Kidney (tissue), 14 donors: ENCODE data around the gene TSGA10IP. TPM values are rescaled to one million over a fixed set of nuclear protein-coding genes. Genes with fewer than 3 reads are reported as not detected.

ENCODE experiments used
- DNase-seq, 5 donors: peaks; one replicate each; pipeline ENCODE4 v3.0.0-alpha.2; 2013 to 2020
- FAIRE-seq: peaks from 2 replicates; lab custom pipeline; 2012; peaks lifted over from hg19 to GRCh38; lab: Jason Lieb, UNC
- H3K27ac ChIP-seq, 2 donors: one replicate each; pipeline ENCODE4 v1.7.0; 2013; ENCODE audit warnings: low read depth in 2 of 2, low read length in 2 of 2, inconsistent platforms in 1 of 2
- H3K27me3 ChIP-seq: one replicate; pipeline ENCODE4 v1.7.1; 2013; ENCODE audit warnings: low read length, inconsistent platforms; ENCODE audit not compliant: control insufficient read depth, insufficient read depth
- H3K36me3 ChIP-seq, 3 donors: one replicate each; pipeline versions ENCODE4 v1.7.0 to v1.7.1; 2013; ENCODE audit warnings: low read length in 3 of 3, control low read depth in 1 of 3, inconsistent platforms in 1 of 3; ENCODE audit not compliant: insufficient read depth in 3 of 3, control insufficient read depth in 2 of 3
- H3K4me1 ChIP-seq, 3 donors: one replicate each; pipeline versions ENCODE4 v1.7.0 to v1.7.1; 2013; ENCODE audit warnings: low read length in 3 of 3, inconsistent platforms in 1 of 3, low read depth in 1 of 3; ENCODE audit not compliant: control insufficient read depth in 2 of 3, insufficient read depth in 2 of 3
- H3K4me3 ChIP-seq, 3 donors: one replicate each; pipeline versions ENCODE4 v1.7.0 to v1.8.1; 2013; ENCODE audit warnings: low read length in 3 of 3, control low read depth in 1 of 3, inconsistent platforms in 1 of 3
- H3K9ac ChIP-seq, 3 donors: one replicate each; pipeline versions ENCODE4 v1.7.0 to v1.7.1; 2013; ENCODE audit warnings: low read length in 3 of 3, control low read depth in 1 of 3, inconsistent platforms in 1 of 3
- H3K9me3 ChIP-seq, 3 donors: one replicate each; pipeline versions ENCODE4 v1.7.0 to v1.7.1; 2013; ENCODE audit warnings: low read length in 3 of 3, control low read depth in 1 of 3, inconsistent platforms in 1 of 3; ENCODE audit not compliant: control insufficient read depth in 2 of 3, insufficient read depth in 1 of 3
- intact Hi-C: fragments of 100-400 bp; cut with DNase I; formaldehyde crosslinking; loops from one replicate; pipeline ENCODE4 v1.11.1; 2022
- polyA plus RNA-seq: library from polyadenylated mRNA; stranded (reverse); fragments of 350-450 nt; fragmentation: Illumina TruSeq; extraction: RNeasy Lipid Tissue Mini Kit (QIAGEN cat#74804); gene quantifications from one replicate; pipeline ENCODE4 v1.2.3, GENCODE V29; 2014; ENCODE audit warnings: low read depth, low replicate concordance; ENCODE audit not compliant: insufficient read depth
- total RNA-seq: library from RNA; stranded (reverse); fragmentation: NEBNext Ultra II Directional; extraction: Animal tissue kit (Norgen Biotek cat#: 25700); gene quantifications from one replicate; pipeline ENCODE4 v1.2.1, GENCODE V29; 2021
- TF ChIP-seq, protein P1 (sequence below): IDR thresholded peaks from 3 replicates; pipeline ENCODE4 v1.5.1; 2012; ENCODE audit warnings: mild to moderate bottlenecking, moderate library complexity, borderline replicate concordance; ENCODE audit not compliant: insufficient read depth; ENCODE audit errors: extremely low read depth
- donor health status: control.
- donor health status: control.
- donor health status: control.
- donor health status: control.
- donor health status: control.
- donor health status: DM: yes; HTN: yes; CAD: no.
- donor health status: Normal renal cell carcinoma (clear cell type).

Gene TSGA10IP
- total and polyA plus RNA-seq, 2 donors from 2014 or later: not detected

DNA sequence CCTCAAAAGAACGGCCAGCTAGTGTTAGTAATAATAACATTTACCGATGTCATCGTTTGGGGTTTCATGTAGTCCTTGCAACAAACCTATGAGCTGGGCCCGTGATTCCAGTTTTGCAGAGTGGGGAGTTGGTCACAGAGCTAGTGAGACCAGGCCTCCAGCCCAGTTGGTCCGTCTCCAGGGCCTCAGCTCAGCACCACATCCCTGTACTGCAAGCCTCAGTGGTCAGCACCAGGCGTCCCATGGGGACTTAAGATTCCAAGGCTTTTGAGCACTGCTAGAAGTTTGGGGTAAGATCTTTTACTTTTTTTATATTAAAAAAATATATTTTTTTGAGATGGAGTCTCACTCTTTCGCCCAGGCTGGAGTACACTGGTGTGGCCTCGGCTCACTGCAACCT lies 1.1 kb upstream of the TSGA10IP start:
- DNase-seq (peak in 1 of 5 donors; percentile 26), FAIRE-seq (no peak)
- H3K36me3 ChIP-seq: no peaks in the 10 kb centered on the region
- H3K27ac ChIP-seq: no peak overlapping the region
- H3K9me3 ChIP-seq: no peaks in the 10 kb centered on the region
- H3K27me3 ChIP-seq: no peaks in the 10 kb centered on the region
- TF ChIP-seq, protein P1, sequence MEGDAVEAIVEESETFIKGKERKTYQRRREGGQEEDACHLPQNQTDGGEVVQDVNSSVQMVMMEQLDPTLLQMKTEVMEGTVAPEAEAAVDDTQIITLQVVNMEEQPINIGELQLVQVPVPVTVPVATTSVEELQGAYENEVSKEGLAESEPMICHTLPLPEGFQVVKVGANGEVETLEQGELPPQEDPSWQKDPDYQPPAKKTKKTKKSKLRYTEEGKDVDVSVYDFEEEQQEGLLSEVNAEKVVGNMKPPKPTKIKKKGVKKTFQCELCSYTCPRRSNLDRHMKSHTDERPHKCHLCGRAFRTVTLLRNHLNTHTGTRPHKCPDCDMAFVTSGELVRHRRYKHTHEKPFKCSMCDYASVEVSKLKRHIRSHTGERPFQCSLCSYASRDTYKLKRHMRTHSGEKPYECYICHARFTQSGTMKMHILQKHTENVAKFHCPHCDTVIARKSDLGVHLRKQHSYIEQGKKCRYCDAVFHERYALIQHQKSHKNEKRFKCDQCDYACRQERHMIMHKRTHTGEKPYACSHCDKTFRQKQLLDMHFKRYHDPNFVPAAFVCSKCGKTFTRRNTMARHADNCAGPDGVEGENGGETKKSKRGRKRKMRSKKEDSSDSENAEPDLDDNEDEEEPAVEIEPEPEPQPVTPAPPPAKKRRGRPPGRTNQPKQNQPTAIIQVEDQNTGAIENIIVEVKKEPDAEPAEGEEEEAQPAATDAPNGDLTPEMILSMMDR: no peak
- intact Hi-C loops: no loop called here
- no peaks in the 10 kb centered on the region for H3K4me1 ChIP-seq
- H3K9ac ChIP-seq: no peak overlapping the region
- H3K4me3 ChIP-seq: no peak overlapping the region

DNA sequence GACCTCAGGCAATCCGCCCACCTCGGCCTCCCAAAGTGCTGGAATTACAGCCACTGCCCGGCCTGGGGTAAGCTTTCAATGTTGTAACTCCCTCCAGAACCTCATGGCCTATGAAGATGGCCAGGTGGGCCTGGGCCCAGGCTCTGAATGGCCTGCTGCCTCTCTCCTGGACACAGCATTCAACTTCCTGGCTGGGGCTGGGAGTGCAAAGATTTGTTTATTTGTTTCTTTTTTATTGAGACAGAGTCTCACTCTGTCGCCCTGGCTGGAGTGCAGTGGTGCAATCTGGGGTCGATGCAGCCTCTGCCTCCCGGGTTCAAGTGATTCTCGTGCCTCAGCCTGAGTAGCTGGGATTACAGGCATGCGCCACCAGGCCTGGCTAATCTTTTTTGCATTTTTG lies 513 bp upstream of the TSGA10IP start:
- FAIRE-seq (no peak), DNase-seq (peak in 1 of 5 donors; percentile 31)
- Histone ChIP-seq H3K36me3 (no peaks in the 10 kb centered on the region), H3K27ac (no peak overlapping the region), H3K27me3 (no peaks in the 10 kb centered on the region), H3K9ac (no peak overlapping the region), H3K4me3 (no peak overlapping the region), H3K9me3 (no peaks in the 10 kb centered on the region), H3K4me1 (no peaks in the 10 kb centered on the region)
- TF ChIP-seq, protein P1: no peak
- intact Hi-C loops: no loop called here

DNA sequence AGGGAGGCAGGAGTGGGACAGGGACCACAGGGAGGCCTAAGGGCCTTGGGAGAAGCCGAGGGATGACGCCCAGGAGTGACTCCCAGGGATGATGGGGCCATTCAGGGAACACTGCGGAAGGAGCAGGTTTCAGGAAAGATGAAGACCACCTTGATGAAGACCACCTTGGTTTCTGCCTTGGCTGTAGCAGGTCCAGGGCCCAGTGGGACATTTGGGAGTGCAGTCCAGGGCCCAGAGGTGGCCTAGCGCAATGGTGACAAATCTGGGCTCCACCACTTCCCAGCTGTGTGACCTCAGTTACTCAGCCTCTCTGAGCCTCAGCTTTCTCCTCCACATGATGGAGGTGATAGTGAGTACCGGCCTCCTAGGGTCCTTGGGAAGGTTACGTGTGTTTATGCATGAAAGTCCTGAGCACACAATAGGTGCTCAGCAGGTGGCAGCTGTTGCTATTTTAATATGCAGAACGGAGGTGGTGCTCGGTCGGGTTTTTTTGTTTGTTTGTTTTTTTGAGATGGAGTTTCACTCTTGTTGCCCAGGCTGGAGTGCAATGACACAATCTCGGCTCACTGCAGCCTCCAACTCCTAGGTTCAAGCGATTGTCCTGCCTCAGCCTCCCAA lies 770 bp downstream of the TSGA10IP start:
- H3K27ac ChIP-seq: no peak overlapping the region
- H3K4me1 ChIP-seq: no peaks in the 10 kb centered on the region
- FAIRE-seq: no peak
- intact Hi-C loops: no loop called here
- no peaks in the 10 kb centered on the region for H3K36me3 ChIP-seq
- no peaks in the 10 kb centered on the region for H3K27me3 ChIP-seq
- no peaks in the 10 kb centered on the region for H3K9me3 ChIP-seq
- H3K4me3 ChIP-seq: no peak overlapping the region
- peak in 1 of 5 donors; percentile 16 for DNase-seq
- TF ChIP-seq, protein P1: no peak
- H3K9ac ChIP-seq: no peak overlapping the region

- Histone ChIP-seq H3K9ac (no peak overlapping the region), H3K36me3 (no peaks in the 10 kb centered on the region), H3K27ac (no peak overlapping the region), H3K4me1 (no peaks in the 10 kb centered on the region), H3K27me3 (no peaks in the 10 kb centered on the region), H3K4me3 (no peak overlapping the region), H3K9me3 (no peaks in the 10 kb centered on the region)
- DNase-seq: peak in 1 of 5 donors; percentile 36
- TF ChIP-seq, protein P1: no peak
- FAIRE-seq: no peak
- intact Hi-C loops: no loop called here
Observed at GRCh38 chr11:65946655-65947054, 1.4 kb downstream of the TSGA10IP start.
